Fibroblast of pulmonary artery (primary cell): Measurements from ENCODE around the gene CHRNA4.

Experiments
- DNase-seq: peaks from one replicate; pipeline ENCODE4 v3.0.0-alpha.2; 2010; ENCODE audit warnings: low read depth
- H3K4me3 ChIP-seq: replicated peaks from 2 replicates; pipeline ENCODE4 v1.5.1; 2011; ENCODE audit warnings: low read depth, mild to moderate bottlenecking, control low read depth, low read length, moderate library complexity
- TF ChIP-seq, protein P1 (sequence below): IDR thresholded peaks from 2 replicates; pipeline ENCODE4 v1.5.1; 2011; ENCODE audit warnings: mild to moderate bottlenecking, control low read depth, low read length, inconsistent platforms; ENCODE audit errors: missing control alignments

Gene CHRNA4

GRCh38 chr20:63296531-63297299 is 64.4 kb downstream of the CHRNA4 start:
- TF ChIP-seq, protein P1, sequence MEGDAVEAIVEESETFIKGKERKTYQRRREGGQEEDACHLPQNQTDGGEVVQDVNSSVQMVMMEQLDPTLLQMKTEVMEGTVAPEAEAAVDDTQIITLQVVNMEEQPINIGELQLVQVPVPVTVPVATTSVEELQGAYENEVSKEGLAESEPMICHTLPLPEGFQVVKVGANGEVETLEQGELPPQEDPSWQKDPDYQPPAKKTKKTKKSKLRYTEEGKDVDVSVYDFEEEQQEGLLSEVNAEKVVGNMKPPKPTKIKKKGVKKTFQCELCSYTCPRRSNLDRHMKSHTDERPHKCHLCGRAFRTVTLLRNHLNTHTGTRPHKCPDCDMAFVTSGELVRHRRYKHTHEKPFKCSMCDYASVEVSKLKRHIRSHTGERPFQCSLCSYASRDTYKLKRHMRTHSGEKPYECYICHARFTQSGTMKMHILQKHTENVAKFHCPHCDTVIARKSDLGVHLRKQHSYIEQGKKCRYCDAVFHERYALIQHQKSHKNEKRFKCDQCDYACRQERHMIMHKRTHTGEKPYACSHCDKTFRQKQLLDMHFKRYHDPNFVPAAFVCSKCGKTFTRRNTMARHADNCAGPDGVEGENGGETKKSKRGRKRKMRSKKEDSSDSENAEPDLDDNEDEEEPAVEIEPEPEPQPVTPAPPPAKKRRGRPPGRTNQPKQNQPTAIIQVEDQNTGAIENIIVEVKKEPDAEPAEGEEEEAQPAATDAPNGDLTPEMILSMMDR = no peak
- no peak overlapping the region for H3K4me3 ChIP-seq
- no peak for DNase-seq

GRCh38 chr20:63295846-63296245 is 65.3 kb downstream of the CHRNA4 start:
- DNase-seq = no peak
- H3K4me3 ChIP-seq = no peak overlapping the region
- TF ChIP-seq, protein P1 = no peak

- TF ChIP-seq, protein P1 = no peak
- H3K4me3 ChIP-seq = no peak overlapping the region
- DNase-seq = no peak
Observed at GRCh38 chr20:63295422-63295821, 65.7 kb downstream of the CHRNA4 start.

GRCh38 chr20:63295018-63295417 is 66.1 kb downstream of the CHRNA4 start:
- no peak overlapping the region for H3K4me3 ChIP-seq
- TF ChIP-seq, protein P1 = no peak
- DNase-seq = no peak

DNA sequence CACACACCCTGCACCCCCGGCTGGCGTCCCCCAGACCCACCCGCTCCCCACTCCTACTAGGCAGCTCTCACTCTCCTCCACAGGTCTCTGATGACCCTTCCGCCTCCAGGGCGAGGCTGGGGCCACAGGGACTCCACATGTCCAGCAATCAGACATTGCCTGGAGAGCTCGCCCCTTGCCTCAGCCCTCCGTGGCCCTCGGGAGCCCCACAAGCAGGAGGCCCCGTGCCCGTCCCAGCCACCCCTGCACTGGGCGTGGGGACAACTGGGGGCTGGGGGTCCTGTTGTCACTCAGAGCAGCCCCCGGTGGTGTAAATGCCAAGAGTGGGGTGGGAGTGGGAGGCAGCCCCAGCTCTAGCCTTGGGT is 66.6 kb downstream of the CHRNA4 start:
- H3K4me3 ChIP-seq = no peak overlapping the region
- DNase-seq = no peak
- TF ChIP-seq, protein P1 = no peak

- TF ChIP-seq, protein P1 = no peak
- H3K4me3 ChIP-seq = no peak overlapping the region
- DNase-seq = no peak
Observed at GRCh38 chr20:63293871-63294535, 67.1 kb downstream of the CHRNA4 start.
